Activated T-cell treated with anti-CD3 and anti-CD28 coated beads for 1 hour (primary cell): ENCODE measurements around the gene CRB2.
"Not testable (repeated sequence)": the region's sequence is repeated elsewhere in the genome, so short reads cannot be mapped to it uniquely, and the experiment has no call there.

Experiments
- DNase-seq: peaks from one replicate; pipeline ENCODE4 v3.0.0-alpha.2; 2020; ENCODE audit warnings: low read depth

CRB2 gene

DNA sequence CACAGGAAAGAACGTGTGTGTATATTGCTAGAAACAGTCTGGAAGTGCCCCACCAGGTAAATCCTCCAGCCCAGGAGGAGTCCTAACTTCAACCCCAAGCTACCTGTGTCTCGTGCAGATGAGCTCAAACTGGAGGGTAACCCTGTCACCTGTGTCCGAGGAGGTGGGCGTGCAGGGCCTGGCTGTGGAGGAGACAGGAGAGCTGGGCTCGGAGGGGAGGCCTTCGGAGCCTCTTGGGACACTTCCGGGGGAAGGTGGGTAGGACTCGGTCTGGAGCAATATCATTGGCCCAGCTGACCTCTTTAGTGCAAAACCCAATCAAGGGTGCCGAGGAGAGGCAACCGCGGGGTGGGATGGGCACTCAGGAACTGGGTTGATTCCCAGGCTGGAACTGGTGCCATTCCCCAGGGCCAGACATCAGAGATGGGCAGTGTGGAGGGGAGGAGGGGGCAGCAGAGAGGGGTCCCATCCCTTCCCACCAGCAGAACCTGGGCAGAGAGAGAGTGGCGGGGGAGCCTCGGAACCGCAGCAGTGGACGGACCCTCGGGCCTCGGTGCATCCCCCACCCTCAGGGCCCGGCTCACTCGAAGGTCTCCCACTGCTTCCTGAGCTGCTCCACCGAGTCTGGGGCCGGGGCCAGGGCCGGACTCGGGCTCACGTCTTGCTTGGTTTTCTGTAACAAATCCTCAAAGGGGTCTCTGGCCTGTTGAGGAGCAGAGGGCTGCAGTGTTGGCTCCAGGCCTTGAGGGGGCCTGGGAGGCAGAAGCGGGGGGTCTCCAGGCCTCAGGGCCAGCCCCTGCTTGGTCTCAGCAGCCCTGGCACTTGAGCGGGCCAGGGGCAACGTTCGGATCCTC is 25.1 kb downstream of the CRB2 start:
- DNase-seq, result no peak

DNA sequence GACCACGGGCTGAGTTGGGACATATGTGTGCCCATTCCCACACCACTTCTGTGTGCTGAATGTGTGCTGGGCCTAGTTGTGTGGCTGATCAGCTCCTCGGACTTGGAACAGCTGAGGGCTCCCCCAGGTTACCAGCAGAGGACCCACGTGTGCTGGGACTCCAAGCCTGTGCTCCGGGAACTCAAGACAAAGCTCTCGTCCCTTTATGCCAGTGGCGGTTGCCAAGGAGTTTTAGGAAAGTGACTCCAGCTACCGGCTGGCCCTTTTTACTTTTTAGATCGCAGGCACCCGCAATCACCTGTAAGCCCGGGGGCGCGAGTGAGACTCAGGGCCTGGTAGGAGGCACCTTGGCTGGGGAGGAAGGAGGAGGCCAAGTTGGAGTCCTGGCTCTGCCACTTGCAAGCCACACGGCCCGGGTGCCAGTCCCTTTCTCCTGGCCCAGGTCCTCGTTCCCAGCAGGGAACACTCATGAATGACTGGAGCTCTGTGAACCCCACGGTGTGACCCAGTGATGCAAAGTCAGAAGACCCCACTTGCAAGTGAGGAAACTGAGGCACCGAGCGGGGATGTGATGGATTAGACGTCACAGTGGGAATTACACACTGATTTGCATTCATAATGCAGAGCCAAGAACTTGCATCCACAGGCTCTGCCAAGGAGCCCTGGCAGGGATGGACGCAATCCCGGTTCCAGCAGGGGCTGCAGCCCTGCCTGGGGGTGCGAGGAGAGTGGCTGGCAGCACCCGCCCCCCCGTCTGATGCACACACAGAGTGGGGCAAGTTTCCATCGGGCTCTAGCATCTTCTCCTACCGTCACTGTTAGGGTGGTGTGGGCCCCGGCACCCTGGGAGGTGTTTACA is 26.9 kb downstream of the CRB2 start:
- no peak for DNase-seq

DNA sequence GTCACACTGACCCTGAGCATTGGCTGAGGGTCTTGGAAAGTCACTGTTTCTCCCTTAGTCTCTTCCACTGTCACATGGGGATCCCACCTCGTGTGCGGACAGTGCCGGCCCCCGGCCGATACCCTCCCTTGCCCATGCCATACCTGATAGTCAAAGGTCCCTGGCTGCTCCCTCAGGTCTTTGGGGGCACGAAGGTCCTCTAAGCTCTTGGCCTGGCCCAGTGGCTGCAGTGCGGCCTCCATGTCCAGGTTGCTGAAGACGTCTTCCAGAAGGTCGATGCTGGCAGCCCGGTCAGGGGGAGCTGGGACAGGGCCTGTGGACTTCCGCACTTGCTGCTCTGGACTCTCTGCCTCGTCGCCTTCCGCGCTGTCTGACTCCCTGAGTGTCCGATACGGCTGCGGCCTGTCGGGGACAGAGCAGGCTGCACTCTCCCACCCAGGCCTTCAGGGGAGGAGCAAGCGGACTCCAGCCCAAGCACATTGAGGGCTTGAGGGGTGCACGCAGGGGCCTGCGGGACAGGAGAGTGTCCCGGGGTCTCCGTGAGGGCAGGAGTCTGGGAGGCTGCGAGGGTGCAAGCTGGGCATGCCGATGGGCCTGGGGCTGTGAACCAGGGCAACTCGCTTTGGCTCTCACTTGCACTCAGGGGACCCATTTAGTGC is 27.6 kb downstream of the CRB2 start:
- no peak for DNase-seq

DNA sequence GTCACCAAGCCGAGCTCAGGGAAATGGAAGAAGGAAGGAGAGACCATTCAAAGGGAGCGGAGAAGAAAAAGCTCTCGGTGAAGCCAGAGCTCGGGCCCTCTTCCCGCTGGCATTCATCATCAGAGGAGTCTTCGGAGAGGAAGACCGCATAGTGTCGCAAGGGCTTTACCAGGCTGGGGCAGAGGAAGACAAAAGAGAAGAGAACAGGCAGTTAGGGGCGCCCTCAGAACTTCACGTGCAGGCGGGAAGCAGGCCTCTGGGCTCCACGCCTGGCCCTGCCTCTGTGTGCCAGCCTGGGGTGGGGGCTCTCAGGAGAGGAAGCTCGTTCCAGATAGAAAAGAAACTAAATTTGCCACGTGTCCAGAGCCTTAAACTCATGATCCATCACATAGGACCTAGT is 31.7 kb downstream of the CRB2 start:
- DNase-seq, result no peak

DNA sequence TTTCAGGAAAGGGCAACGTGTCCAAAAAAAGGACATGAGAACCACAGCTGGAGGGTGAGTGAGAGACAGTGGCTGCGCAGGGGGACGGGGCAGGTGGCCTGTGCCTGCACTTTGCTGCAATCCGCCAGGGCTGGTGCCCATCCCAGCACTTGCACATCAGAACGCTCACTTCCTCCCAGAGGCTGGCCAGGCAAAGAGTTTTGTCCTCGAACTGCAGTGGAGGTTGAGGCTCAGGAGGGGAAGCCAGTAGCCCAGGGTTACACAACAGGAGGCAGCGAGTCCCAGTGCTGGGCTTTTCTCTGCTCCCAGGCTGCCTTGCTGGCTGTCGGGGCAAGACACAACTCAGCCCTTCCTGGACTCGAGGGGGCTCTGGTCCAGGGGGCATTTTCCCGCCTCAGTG is 33.1 kb downstream of the CRB2 start:
- DNase-seq, result no peak

DNA sequence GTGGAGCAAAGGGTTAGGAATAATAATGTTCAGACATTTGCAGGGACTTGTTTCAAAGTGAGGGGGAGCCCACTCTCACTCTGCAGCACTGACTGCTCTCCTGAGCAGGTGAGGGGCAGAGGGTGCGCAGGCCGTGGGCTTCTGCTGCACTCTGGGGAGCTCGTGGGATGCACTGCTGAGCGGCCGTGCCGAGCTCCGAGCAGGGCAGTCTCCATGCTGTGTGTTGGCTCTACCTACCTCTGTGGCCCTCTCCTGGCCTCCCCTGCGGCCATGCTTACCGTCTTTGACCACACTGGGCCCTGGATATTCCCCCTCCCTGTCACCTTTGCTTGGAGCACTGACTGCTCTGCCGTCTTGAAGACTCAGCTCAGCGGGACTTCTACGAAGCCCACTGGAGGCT is 33.7 kb downstream of the CRB2 start:
- DNase-seq, result no peak

DNA sequence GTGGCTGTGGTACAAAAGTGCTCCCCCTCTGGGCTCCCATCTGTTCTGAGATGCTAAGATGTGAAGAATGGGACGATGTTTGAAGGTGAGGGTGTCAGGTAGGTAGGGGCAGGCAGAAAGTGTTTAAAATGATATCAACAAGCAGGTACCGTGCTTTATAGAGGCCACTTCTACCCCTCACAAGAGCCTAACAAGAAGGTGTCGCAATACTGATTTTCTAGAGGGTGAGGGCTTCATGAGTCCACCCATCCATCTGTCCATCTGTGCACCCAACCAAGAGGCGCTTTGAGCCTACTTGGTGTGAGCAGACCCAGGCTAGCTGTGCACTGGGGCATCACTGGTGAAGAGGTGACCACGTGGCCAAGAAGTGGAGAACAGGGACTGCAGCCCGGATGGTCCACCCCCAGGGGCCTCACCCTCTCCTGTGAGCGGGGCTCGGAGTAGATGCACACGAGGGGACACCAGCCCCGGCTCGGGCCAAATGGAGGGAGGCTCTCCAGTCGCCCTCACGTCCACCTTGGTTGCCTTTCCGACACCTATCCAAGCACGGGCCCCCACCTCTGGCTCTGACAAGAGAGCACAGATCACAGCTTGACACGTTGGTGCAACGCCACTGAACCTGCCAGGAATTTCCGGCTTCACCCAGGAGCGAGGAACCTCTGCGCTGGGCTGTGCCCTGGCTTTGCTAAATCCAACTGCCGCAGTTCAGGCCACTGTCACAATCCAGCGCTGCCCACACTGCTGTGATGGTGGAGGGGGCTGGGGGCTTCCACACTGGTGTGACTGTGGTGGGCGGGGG is 34.5 kb downstream of the CRB2 start:
- no peak for DNase-seq

DNA sequence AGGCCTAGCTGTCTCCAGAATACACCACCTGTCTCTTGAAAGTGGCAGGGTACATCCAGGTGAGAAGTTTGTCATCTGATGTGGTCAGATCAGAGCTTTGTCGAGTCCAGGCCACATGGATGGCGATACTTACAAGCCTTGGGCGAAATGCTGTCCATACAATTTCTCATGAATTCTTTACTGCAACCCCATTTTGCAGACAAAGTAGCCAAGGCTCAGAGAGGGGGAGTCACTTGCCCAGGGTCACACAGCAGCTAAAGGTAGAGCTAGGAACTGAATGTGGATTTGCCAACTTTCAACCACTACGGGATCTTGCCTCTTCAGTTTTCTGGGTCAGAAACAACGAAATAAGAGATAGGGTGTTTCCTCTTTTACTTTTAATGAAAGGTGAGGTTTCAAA is 35.2 kb downstream of the CRB2 start:
- no peak for DNase-seq

DNA sequence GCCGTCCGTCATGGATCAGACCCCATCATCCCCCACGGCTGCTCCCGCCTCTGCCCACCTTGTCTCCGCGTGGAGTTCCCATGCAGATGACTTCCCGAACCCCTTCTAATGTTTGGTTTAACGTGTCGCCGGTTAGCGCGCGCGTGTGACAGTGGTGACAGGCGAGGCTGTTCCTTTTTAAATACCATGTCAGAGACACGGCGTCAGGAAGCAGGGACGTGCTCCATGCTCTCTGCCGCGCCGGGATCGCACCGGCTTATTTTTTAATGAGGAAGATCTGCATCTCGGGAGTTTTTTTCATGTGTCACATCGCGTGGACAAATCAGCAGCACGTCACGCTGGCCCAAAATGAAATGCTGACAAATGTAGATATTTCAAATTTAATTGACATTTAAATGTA is 35.9 kb downstream of the CRB2 start:
- no peak for DNase-seq

DNA sequence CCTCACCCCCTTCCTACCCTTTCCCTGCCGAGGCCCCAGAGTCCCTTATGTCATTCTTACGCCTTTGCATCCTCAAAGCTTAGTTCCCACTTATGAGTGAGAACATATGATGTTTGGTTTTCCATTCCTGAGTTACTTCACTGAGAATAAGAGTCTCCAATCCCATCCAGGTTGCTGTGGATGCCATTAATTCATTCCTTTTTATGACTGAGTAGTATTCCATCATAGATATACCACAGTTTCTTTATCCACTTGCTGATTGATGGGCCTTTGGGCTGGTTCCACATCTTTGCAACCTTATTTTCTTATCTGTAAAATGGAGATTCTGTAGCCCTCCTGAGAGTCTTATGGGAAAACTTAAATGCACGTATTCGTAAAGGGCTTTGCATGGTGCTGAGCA is 36.8 kb downstream of the CRB2 start:
- no peak for DNase-seq

DNA sequence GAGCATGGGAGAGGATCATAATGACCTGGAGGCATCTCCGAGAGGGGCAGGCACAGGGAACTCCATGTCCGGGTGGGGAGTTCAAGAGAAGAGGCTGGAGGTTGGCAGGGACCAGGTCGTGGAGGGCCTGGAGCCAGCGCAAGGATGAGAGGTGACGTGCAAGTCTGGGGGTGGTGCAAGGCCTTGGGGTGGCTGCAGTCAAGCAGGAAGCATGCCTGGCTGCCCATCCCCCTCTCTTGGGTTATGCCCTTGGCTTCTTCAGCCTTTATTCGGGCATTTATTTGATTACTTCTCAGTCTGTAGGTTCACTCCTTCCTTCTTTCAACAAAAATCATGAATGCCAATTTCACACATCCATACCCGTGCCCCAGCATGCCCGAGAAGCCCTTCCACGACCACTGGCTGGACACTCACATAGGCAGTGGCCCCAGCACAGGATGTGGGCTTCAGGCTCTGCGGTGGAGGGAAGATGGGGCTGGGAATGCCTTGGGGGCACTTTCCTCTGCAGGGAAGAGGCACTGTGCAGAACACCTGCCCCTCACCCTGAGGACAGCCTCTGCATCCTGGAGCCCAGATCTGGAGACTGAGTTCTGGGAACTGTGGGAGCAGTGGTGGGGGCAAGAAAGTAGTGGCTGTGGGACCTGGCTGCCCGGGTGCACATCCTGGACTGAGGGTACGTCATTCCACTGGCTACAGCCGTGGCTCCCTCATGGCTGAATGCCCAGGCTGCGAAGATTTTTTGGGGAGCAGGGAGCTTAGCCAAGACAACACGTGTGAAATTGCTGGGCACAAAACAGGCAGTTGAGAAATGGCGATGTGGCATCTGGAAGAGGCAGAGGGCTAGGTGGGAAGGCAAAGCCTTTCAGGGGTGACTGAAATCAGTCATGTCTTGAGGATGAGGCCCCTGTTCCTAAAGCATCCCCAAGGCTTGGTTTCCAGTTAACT is 38.6 kb downstream of the CRB2 start:
- DNase-seq, result no peak

DNA sequence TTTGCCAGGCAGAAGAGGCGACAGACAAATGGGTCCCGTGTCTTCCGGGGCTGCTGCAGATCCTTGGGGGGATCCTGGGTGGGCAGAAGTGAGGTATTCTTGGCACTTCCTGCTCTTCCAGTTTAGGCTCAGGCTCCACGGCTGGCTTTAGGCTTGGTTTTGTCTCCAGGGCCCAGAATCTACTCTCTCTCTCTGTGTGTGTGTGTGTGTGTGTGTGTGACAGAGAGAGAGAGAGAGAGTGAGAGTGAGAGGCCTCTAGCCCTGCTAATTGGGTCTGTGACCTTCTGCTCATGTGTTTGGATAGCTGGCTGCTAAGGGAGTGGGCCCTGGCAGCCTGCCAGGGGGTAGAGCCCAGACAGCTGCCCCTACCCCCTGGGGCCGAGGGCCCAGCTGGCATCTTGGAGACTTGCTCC is 39.3 kb downstream of the CRB2 start:
- no peak for DNase-seq

DNA sequence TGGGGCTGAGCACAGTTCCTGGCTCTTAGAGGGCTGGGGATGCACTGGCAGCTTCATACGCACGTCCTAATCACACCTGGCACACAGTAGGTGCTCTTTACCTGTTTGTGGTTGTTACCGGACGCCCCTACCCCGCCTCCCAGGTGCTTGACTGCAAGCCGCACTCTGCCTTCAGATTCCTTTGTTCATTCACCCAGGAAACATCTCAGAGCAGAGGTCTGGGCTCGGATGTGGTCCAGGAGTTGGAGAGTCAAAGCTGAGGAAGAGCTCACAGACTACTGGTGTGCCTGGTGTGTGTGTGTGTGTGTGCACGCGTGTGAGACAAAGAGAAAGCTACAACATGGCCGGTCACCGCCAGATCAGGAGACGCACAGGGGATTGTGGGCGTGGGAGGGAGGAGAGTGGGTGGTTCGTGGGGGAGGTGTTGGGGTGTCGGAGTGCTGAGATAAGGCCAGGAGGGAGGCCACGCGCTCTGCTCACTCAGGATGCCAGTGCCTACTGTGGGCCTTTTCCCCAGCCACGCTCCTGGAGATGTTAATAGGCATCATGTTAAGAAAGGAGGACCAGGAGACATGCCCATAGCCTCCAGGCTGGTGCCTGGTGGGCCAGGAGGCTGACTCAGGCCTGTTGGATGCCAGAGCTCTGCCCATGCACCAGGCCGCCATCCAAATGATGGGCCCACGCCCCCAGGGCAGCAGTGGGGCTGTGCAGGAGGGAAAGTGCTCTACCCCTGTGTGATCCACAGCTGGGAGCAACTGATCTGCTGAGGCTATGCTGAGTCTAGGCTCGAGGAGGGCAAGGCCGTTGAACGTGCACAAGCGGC is 39.9 kb downstream of the CRB2 start:
- DNase-seq, result no peak

DNA sequence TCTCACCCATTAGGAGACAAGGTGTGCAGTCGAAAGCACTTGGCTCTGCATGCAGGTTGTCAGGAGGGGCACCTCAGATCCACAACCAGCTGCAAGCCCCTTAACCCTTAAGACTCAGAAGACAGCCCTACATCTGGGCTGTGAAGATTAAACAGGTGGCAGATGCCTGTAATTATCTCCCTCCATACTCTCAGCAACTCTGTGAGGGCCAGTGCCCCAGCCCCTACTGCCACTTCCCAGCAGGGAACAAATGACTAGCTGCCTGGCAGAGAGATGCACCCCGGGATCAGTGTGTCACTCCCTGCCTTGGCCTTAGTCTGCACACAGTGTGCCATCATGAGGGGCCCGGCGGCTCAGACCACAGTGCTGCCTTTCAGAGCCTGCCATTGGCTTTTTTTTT is 42.0 kb downstream of the CRB2 start:
- no peak for DNase-seq

DNA sequence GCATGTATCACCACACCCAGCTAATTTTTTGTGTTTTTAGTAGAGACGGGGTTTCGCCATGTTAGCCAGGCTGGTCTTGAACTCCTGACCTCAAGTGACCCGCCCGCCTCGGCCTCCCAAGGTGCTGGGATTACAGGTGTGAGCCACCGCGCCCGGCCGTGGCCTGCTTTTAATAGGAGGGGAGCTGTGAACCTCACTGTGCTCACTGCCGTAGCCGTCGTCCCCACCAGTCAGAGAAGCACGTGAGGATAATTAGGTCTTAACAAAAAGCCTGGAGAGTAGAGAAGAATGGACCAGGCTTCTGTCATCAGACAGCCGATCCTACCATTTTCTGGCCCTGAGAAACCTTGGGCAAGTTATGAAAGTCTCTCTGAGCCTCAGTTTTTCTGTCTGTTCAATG is 42.9 kb downstream of the CRB2 start:
- not testable (repeated sequence) for DNase-seq

DNA sequence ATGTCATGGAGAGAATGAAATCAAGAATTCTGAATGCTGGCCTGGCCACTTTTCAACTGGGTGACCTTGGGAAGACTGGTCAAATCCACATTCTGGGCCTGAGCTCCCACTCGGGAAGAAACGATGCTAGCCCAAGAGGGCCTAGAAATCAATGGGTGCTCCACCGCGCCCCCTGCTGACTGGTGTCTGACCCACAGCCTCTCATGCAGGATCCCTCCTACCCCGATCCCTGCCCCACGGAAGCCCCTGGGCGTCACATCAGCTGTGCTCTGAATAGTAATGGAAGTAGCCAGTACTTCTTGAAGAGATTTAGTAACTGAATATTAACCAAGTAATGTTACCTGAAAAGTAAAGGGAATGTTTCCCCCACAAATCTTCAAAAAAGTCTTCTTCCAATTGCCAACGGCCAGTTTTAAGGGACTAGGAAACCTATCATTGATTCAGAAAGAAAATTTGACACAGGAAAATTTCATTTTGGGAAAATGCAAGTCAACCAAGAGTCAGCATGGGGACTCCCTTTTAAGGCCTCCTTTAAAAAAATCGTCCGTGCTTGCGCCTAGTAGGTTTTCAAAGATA is 43.9 kb downstream of the CRB2 start:
- DNase-seq, result no peak

DNA sequence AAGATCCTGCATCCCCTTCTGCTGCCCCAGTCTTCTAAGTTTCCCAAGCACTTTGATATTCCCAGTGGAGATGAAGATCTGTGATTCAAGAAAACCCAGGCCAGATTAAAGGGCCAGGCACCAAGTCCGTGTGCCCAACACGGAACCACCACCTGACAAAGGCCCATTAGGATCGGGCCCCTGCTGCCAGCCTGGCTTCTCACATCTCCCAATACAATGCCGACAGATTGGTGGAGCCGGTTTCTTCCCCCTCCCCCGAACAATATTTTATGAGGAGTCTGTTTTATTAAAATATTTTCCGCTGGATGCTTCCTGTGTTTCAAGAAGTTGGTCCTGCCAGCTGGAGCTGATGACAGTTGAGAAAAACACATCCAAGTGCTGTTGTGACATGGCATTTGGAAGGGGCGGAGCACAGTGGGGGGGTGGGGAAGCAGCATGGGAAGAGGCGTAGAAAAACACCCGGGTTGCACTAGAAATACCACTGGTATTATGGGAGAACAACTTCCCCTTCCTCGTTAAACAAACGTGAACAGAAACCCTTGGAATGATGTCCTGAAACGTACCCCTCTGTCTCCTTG is 45.0 kb downstream of the CRB2 start:
- DNase-seq, result no peak

DNA sequence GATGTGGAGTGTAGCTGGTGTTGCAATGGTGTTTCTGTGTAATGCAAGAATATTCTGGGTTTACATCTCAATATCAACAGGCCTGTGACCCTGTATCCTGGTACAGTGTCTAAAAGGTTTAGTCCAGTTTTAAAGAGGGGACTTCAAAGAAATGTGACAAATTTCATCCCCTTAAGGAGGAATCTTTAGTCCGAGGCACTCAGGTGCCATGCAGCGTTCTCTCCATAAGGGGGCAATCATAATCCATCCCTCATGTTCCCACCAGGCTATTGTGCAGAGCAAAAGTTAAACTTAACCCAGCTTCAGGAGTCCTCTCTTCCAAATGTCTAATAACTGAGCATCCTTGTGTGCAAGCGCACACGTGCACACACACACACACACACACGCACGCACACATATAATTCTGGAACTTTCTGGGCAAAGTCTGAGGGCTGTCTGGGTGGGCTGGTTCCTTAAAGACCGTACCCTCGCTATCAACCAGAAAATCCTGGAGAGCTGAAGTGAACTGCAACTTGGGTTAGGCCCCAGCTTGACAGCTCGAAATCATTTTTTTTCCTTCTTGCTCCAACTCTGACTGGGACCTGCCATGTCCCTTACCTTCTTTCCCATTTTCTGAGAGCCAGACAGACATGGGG is 46.0 kb downstream of the CRB2 start:
- DNase-seq, result no peak
